K562 (cell line): ENCODE results near the gene SLC25A42. TPM values are rescaled to one million over a fixed set of nuclear protein-coding genes. Genes with fewer than 3 reads are reported as not detected.

ENCODE experiments used
- ATF6 ChIP-seq: sonication (generic); formaldehyde crosslinking; IDR thresholded peaks from 2 replicates; pipeline ENCODE4 v1.4.0; 2020; ENCODE audit warnings: mild to moderate bottlenecking, missing genetic modification reagents
- CBFA2T3 ChIP-seq: fragments of 450-650 bp; IDR thresholded peaks from 2 replicates; pipeline ENCODE4 v1.6.1; 2017
- CBX3 ChIP-seq, 2 experiments: IDR thresholded peaks; 1 replicate in 1 of 2; 2 replicates in 1 of 2; pipeline ENCODE4 v1.6.1; 2012; ENCODE audit warnings: inconsistent platforms in 2 of 2, low read length in 2 of 2, borderline replicate concordance in 1 of 2, control low read depth in 1 of 2
- CBX8 ChIP-seq: fragments of 200-600 bp; sonication (generic); IDR thresholded peaks from 2 replicates; pipeline ENCODE4 v1.6.1; 2012; ENCODE audit warnings: borderline replicate concordance, mixed run types, low read depth, mild to moderate bottlenecking, moderate library complexity, mixed read lengths, low read length, control low read depth, inconsistent platforms; ENCODE audit not compliant: poor library complexity, severe bottlenecking; ENCODE audit errors: extremely low read depth
- CGGBP1 ChIP-seq: fragments of 250-450 bp; sonication (Bioruptor Pico); IDR thresholded peaks from 2 replicates; pipeline ENCODE4 v1.9.0; 2021; ENCODE audit warnings: mild to moderate bottlenecking
- HDAC2 ChIP-seq: fragments of 450-650 bp; IDR thresholded peaks from 2 replicates; pipeline ENCODE4 v1.6.1; 2016; ENCODE audit warnings: mild to moderate bottlenecking
- HLTF ChIP-seq: fragments of 450-650 bp; IDR thresholded peaks from 2 replicates; pipeline ENCODE4 v1.6.1; 2016
- IRF1 ChIP-seq: sonication (generic); formaldehyde crosslinking; IDR thresholded peaks from 2 replicates; pipeline ENCODE4 v1.8.0; 2022; ENCODE audit warnings: missing genetic modification reagents, mild to moderate bottlenecking, borderline replicate concordance
- MTA3 ChIP-seq: fragments of 450-650 bp; formaldehyde crosslinking; IDR thresholded peaks from 2 replicates; pipeline ENCODE4 v1.6.1; 2017; ENCODE audit warnings: mild to moderate bottlenecking, borderline replicate concordance
- PHF8 ChIP-seq: fragments of 200-600 bp; sonication (generic); IDR thresholded peaks from 2 replicates; pipeline ENCODE4 v1.6.1; 2012; ENCODE audit warnings: mixed run types, mild to moderate bottlenecking, inconsistent platforms, low read length, moderate library complexity, borderline replicate concordance
- PML ChIP-seq: IDR thresholded peaks from 2 replicates; pipeline ENCODE4 v1.6.1; 2012; ENCODE audit warnings: low read length, inconsistent platforms
- PTBP1 ChIP-seq: fragments of 200-400 bp; formaldehyde crosslinking; IDR thresholded peaks from 2 replicates; pipeline ENCODE4 v1.6.1; 2017; ENCODE audit warnings: low read depth, low read length
- RBM14 ChIP-seq: fragments of 200-400 bp; formaldehyde crosslinking; IDR thresholded peaks from 2 replicates; pipeline ENCODE4 v1.6.1; 2018; ENCODE audit warnings: low read depth, mild to moderate bottlenecking, low read length, moderate library complexity, borderline replicate concordance; ENCODE audit not compliant: insufficient read depth
- STAT5A ChIP-seq: IDR thresholded peaks from 2 replicates; pipeline ENCODE4 v1.6.1; 2012; ENCODE audit warnings: low read length, inconsistent platforms, borderline replicate concordance
- TCFL5 ChIP-seq: fragments of 250-450 bp; sonication (Bioruptor Pico); conservative IDR thresholded peaks from 2 replicates; pipeline ENCODE4 v1.6.1; 2021; ENCODE audit warnings: mild to moderate bottlenecking, moderate library complexity, matching md5 sums
- TGIF2 ChIP-seq: sonication (generic); formaldehyde crosslinking; IDR thresholded peaks from 2 replicates; pipeline ENCODE4 v1.8.1; 2022; ENCODE audit warnings: mild to moderate bottlenecking, missing genetic modification reagents, moderate library complexity
- YBX1 ChIP-seq: fragments of 450-650 bp; IDR thresholded peaks from 2 replicates; pipeline ENCODE4 v1.7.1; 2016; ENCODE audit warnings: mild to moderate bottlenecking
- ZNF197 ChIP-seq: fragments of 200-800 bp; sonication (Bioruptor generic); IDR thresholded peaks from 2 replicates; pipeline ENCODE4 v1.6.1; 2016; ENCODE audit warnings: low read depth, missing genetic modification characterization, missing compliant biosample characterization
- polyA plus RNA-seq, 8 experiments: library from polyadenylated mRNA; depleted of rRNA in 4 of 8; stranded (reverse) in 5 of 8; unstranded in 3 of 8; fragments of >200 nt; fragmentation: Nextera tagmentation in 2 of 8; fragmentation: Illumina TruSeq in 1 of 8; extraction: Ambion mirVana in 2 of 8; extraction: Trizol in 1 of 8; gene quantifications; 2 replicates each; pipeline versions ENCODE4 v1.2.1 to v1.2.3, GENCODE V29; 2011 to 2014; ENCODE audit warnings: inconsistent platforms in 1 of 8, missing spikeins in 1 of 8
- total RNA-seq, 7 experiments: library from RNA; depleted of rRNA in 6 of 7; stranded (reverse); fragments of >200 nt in 6 of 7; fragmentation: Illumina TruSeq in 2 of 7; extraction: Trizol in 2 of 7; gene quantifications; 2 replicates each; pipeline versions ENCODE4 v1.2.1 to v1.2.3, GENCODE V29; 2011 to 2021; ENCODE audit warnings: low replicate concordance in 1 of 7
- TF ChIP-seq, protein P1 (sequence below): sonication (generic); formaldehyde crosslinking; IDR thresholded peaks from 2 replicates; pipeline ENCODE4 v1.5.0; 2020; ENCODE audit warnings: missing genetic modification reagents
- TF ChIP-seq, protein P2 (sequence below): fragments of 450-650 bp; conservative IDR thresholded peaks from 2 replicates; pipeline ENCODE4 v1.6.1; 2016; ENCODE audit warnings: missing genetic modification characterization, low read depth, mild to moderate bottlenecking, control low read depth, missing compliant biosample characterization

SLC25A42 gene
- total and polyA plus RNA-seq, 9 of the 15 experiments (the other 6 are each of a cell fraction or from before 2014, with no cell fraction given): 0.59 to 32.2 (median 14.1) TPM

- TF ChIP-seq HDAC2 (peak; percentile 84; the same call in 1 of the 2 replicates), TGIF2 (peak; percentile 99), RBM14 (0 out of 2 replicates have a peak, but pooled peaks have one; percentile 69), ZNF197 (CRISPR knock-in tag) (no peak), YBX1 (no peak), PTBP1 (no peak), CBX8 (no peak), PML (peak; percentile 44; the same call in 1 of the 2 replicates), TCFL5 (CRISPR knock-in tag) (no peak), CBFA2T3 (no peak), CGGBP1 (CRISPR knock-in tag) (0 out of 2 replicates have a peak, but pooled peaks have one; percentile 17), MTA3 (peak; percentile 98), CBX3 (IDR thresholded peaks at IDR 0.05; ENCODE audit: borderline replicate concordance in 1 of 2, low read length in 2 of 2) (peak in 1 of 2 experiments; percentile 74; a peak in 2 of 3 replicates), ATF6 (CRISPR knock-in tag) (peak; percentile 78; the same call in 1 of the 2 replicates), HLTF (0 out of 2 replicates have a peak, but pooled peaks have one; percentile 12), PHF8 (peak; percentile 87; the same call in 1 of the 2 replicates), IRF1 (CRISPR knock-in tag) (no peak), STAT5A (no peak)
- TF ChIP-seq, protein P1, sequence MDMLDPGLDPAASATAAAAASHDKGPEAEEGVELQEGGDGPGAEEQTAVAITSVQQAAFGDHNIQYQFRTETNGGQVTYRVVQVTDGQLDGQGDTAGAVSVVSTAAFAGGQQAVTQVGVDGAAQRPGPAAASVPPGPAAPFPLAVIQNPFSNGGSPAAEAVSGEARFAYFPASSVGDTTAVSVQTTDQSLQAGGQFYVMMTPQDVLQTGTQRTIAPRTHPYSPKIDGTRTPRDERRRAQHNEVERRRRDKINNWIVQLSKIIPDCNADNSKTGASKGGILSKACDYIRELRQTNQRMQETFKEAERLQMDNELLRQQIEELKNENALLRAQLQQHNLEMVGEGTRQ: peak; percentile 70
- TF ChIP-seq, protein P2, sequence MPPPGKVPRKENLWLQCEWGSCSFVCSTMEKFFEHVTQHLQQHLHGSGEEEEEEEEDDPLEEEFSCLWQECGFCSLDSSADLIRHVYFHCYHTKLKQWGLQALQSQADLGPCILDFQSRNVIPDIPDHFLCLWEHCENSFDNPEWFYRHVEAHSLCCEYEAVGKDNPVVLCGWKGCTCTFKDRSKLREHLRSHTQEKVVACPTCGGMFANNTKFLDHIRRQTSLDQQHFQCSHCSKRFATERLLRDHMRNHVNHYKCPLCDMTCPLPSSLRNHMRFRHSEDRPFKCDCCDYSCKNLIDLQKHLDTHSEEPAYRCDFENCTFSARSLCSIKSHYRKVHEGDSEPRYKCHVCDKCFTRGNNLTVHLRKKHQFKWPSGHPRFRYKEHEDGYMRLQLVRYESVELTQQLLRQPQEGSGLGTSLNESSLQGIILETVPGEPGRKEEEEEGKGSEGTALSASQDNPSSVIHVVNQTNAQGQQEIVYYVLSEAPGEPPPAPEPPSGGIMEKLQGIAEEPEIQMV (tag): peak; percentile 86
Measured at GRCh38 chr19:19033426-19034203, 30.2 kb upstream of the SLC25A42 start, which contains the start of the genes ARMC6 and SUGP2 (continued).
